Activated T-cell treated with anti-CD3 and anti-CD28 coated beads, Interleukin-2, amount 50 U/mL, for 4 hours (primary cell): ENCODE data around the gene PIGL. TPM values are rescaled to one million over a fixed set of nuclear protein-coding genes. Genes with fewer than 3 reads are reported as not detected.
"Not testable (repeated sequence)": the region's sequence is repeated elsewhere in the genome, so short reads cannot be mapped to it uniquely, and the experiment has no call there.

Experiments used
- ATAC-seq, 2 donors: fragments of 200-7000 bp; cut with Tn5 transposase; one replicate each; pipeline ENCODE4 v1.10.0; 2021
- DNase-seq: peaks from one replicate; pipeline ENCODE4 v3.0.0-alpha.2; 2020
- H3K27me3 Mint-ChIP-seq: one replicate; pipeline ENCODE4 v1.8.0; 2021; ENCODE audit warnings: low read depth, mixed read lengths
- H3K36me3 Mint-ChIP-seq: one replicate; pipeline ENCODE4 v1.8.0; 2022; ENCODE audit warnings: mixed read lengths; ENCODE audit not compliant: insufficient read depth
- H3K4me1 Mint-ChIP-seq: one replicate; pipeline ENCODE4 v1.8.0; 2021; ENCODE audit warnings: low read depth, mixed read lengths
- H3K4me3 Mint-ChIP-seq: one replicate; pipeline ENCODE4 v1.8.0; 2021; ENCODE audit warnings: mild to moderate bottlenecking, moderate library complexity, mixed read lengths
- H3K9me3 Mint-ChIP-seq: one replicate; pipeline ENCODE4 v1.8.0; 2021; ENCODE audit warnings: mixed read lengths
- total RNA-seq, 3 donors: library from RNA; stranded (reverse); gene quantifications; one replicate each; pipeline ENCODE4 v1.2.1, GENCODE V29; 2021

Gene PIGL
- total RNA-seq, result 10 to 100 TPM; 32.7 to 44.7 (median 35.0) TPM

- no peaks in the 10 kb centered on the region for H3K36me3 Mint-ChIP-seq
- ATAC-seq (peak; percentile 59 to 60), DNase-seq (peak; percentile 86)
- H3K27me3 Mint-ChIP-seq, result no peaks in the 10 kb centered on the region
- H3K9me3 Mint-ChIP-seq, result no peaks in the 10 kb centered on the region
- H3K4me3 Mint-ChIP-seq, result peak within 1 kb of the TSS; percentile 97
- peaks cover 40% of the 10 kb centered on the region for H3K4me1 Mint-ChIP-seq
Measured at GRCh38 chr17:16217002-16217635, at the start of gene PIGL. TSS of gene PIGL (plus strand) at chr17:16217210. CDS start at chr17:16217227, 17 bp downstream.

- H3K36me3 Mint-ChIP-seq, result peaks cover 20% of the 10 kb centered on the region
- H3K27me3 Mint-ChIP-seq, result no peaks in the 10 kb centered on the region
- DNase-seq (no peak), ATAC-seq (no peak)
- H3K4me3 Mint-ChIP-seq, result no peak overlapping the region
- H3K9me3 Mint-ChIP-seq, result no peaks in the 10 kb centered on the region
- H3K4me1 Mint-ChIP-seq, result peaks cover 10% of the 10 kb centered on the region
Measured at GRCh38 chr17:16171613-16172012, 45.4 kb upstream of the PIGL start.

- H3K4me1 Mint-ChIP-seq, result peaks cover 25% of the 10 kb centered on the region
- no peaks in the 10 kb centered on the region for H3K27me3 Mint-ChIP-seq
- H3K9me3 Mint-ChIP-seq, result no peaks in the 10 kb centered on the region
- ATAC-seq (no peak), DNase-seq (no peak)
- no peak overlapping the region for H3K4me3 Mint-ChIP-seq
- peaks cover 15% of the 10 kb centered on the region for H3K36me3 Mint-ChIP-seq
Measured at GRCh38 chr17:16178836-16179235, 38.2 kb upstream of the PIGL start.

GRCh38 chr17:16181581-16181980 lies 35.4 kb upstream of the PIGL start:
- H3K4me1 Mint-ChIP-seq, result peaks cover 32% of the 10 kb centered on the region
- no peaks in the 10 kb centered on the region for H3K9me3 Mint-ChIP-seq

GRCh38 chr17:16187642-16188041 lies 29.4 kb upstream of the PIGL start:
- H3K4me1 Mint-ChIP-seq, result peaks cover 25% of the 10 kb centered on the region
- ATAC-seq (no peak), DNase-seq (no peak)
- H3K4me3 Mint-ChIP-seq, result no peak overlapping the region
- H3K36me3 Mint-ChIP-seq, result peaks cover 40% of the 10 kb centered on the region
- no peaks in the 10 kb centered on the region for H3K9me3 Mint-ChIP-seq
- H3K27me3 Mint-ChIP-seq, result no peaks in the 10 kb centered on the region

More at GRCh38 chr17:16181581-16181980, 35.4 kb upstream of the PIGL start:
- ATAC-seq (no peak), DNase-seq (no peak)
- peaks cover 32% of the 10 kb centered on the region for H3K36me3 Mint-ChIP-seq
- no peak overlapping the region for H3K4me3 Mint-ChIP-seq
- no peaks in the 10 kb centered on the region for H3K27me3 Mint-ChIP-seq

GRCh38 chr17:16189791-16190348 lies 27.1 kb upstream of the PIGL start:
- Mint-ChIP-seq H3K9me3 (no peaks in the 10 kb centered on the region), H3K4me1 (peaks cover 17% of the 10 kb centered on the region), H3K27me3 (no peaks in the 10 kb centered on the region), H3K36me3 (peaks cover 37% of the 10 kb centered on the region), H3K4me3 (no peak overlapping the region)
- DNase-seq, result no peak
- no peak for ATAC-seq

- DNase-seq, result no peak
- no peak overlapping the region for H3K4me3 Mint-ChIP-seq
- H3K9me3 Mint-ChIP-seq, result no peaks in the 10 kb centered on the region
- no peak for ATAC-seq
- H3K4me1 Mint-ChIP-seq, result peaks cover 22% of the 10 kb centered on the region
- no peaks in the 10 kb centered on the region for H3K27me3 Mint-ChIP-seq
- H3K36me3 Mint-ChIP-seq, result peaks cover 30% of the 10 kb centered on the region
Measured at GRCh38 chr17:16190703-16191360, 26.2 kb upstream of the PIGL start.

GRCh38 chr17:16191604-16192003 lies 25.4 kb upstream of the PIGL start:
- Mint-ChIP-seq H3K4me1 (peaks cover 22% of the 10 kb centered on the region), H3K27me3 (no peaks in the 10 kb centered on the region), H3K9me3 (no peaks in the 10 kb centered on the region), H3K36me3 (peaks cover 29% of the 10 kb centered on the region), H3K4me3 (no peak overlapping the region)
- no peak for DNase-seq
- no peak for ATAC-seq

- DNase-seq, H3K9me3 Mint-ChIP-seq, ATAC-seq, H3K27me3 Mint-ChIP-seq, H3K4me3 Mint-ChIP-seq: not testable (repeated sequence)
- Mint-ChIP-seq H3K36me3 (peaks cover 30% of the 10 kb centered on the region), H3K4me1 (peaks cover 28% of the 10 kb centered on the region)
Measured at GRCh38 chr17:16194307-16194835, 22.6 kb upstream of the PIGL start.

- peaks cover 19% of the 10 kb centered on the region for H3K36me3 Mint-ChIP-seq
Measured at GRCh38 chr17:16197276-16197675, 19.7 kb upstream of the PIGL start.

GRCh38 chr17:16199093-16199492 lies 17.9 kb upstream of the PIGL start:
- DNase-seq, result no peak
- Mint-ChIP-seq H3K27me3 (no peaks in the 10 kb centered on the region), H3K4me3 (peak overlapping the region; percentile 2), H3K9me3 (no peaks in the 10 kb centered on the region), H3K36me3 (peaks cover 9% of the 10 kb centered on the region), H3K4me1 (peaks cover 57% of the 10 kb centered on the region)
- no peak for ATAC-seq

More at GRCh38 chr17:16197276-16197675, 19.7 kb upstream of the PIGL start:
- H3K4me3 Mint-ChIP-seq, result no peak overlapping the region
- DNase-seq, result no peak
- H3K4me1 Mint-ChIP-seq, result peaks cover 44% of the 10 kb centered on the region
- ATAC-seq, result no peak
- H3K27me3 Mint-ChIP-seq, result no peaks in the 10 kb centered on the region
- H3K9me3 Mint-ChIP-seq, result no peaks in the 10 kb centered on the region

GRCh38 chr17:16201693-16202131 lies 15.3 kb upstream of the PIGL start:
- H3K9me3 Mint-ChIP-seq, DNase-seq, H3K27me3 Mint-ChIP-seq, ATAC-seq, H3K4me3 Mint-ChIP-seq, H3K36me3 Mint-ChIP-seq: not testable (repeated sequence)
- peaks cover 64% of the 10 kb centered on the region for H3K4me1 Mint-ChIP-seq

GRCh38 chr17:16202554-16203500 lies 14.2 kb upstream of the PIGL start:
- not testable (repeated sequence) for H3K4me3 Mint-ChIP-seq, DNase-seq, ATAC-seq, H3K36me3 Mint-ChIP-seq, H3K27me3 Mint-ChIP-seq, H3K9me3 Mint-ChIP-seq
- peaks cover 68% of the 10 kb centered on the region for H3K4me1 Mint-ChIP-seq

- H3K4me3 Mint-ChIP-seq, ATAC-seq, H3K9me3 Mint-ChIP-seq, H3K27me3 Mint-ChIP-seq, DNase-seq, H3K36me3 Mint-ChIP-seq: not testable (repeated sequence)
- peaks cover 63% of the 10 kb centered on the region for H3K4me1 Mint-ChIP-seq
Measured at GRCh38 chr17:16204763-16205162, 12.2 kb upstream of the PIGL start.
